ENCODE measurements around the gene TSPAN14. TPM values are rescaled to one million over a fixed set of nuclear protein-coding genes. Genes with fewer than 3 reads are reported as not detected.

TSPAN14 gene
- total RNA-seq, 1 donor from 2014 or later = 88.0 TPM

DNA sequence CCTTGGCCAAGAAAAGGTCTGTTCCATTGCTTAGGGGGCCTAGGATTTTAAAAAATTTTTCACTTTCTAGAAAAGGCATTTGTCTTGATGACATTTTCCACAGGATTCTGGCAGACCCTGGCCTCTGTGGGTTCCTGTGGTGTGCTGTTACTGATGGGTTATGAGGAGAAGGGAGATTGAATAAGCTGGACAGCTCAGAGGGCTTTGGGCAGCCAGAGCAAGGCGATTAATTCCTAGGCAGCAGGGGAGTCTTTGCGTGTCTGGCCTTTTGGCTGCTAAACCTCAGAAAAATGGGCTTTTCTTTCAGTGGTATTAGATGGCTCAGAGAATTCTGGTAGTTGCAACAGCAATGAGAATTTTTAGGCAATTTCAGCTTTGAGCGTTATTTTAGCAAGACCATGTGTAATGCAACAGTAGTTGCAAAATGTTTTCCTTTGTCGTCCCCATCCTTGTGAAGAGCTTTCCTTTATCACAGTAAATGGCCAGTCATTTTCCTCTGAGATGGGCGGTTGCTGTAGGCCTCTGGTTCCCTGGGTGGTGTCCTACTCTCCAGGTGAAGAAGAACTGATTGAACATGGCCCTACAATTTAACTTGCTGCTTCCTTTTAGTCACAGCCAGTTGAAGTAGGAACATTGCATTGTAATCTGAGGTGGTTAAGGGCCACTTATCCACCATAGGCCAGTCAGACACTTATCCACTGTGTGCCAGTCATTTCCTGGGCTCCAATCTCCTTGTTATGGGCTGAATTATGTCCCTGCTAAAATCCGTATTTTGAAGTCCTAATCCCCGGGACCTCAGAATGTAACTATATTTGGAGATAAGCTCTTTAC is 126.7 kb downstream of the TSPAN14 start:
- no peak for DNase-seq (ENCODE audit: low read depth, low spot score)

DNA sequence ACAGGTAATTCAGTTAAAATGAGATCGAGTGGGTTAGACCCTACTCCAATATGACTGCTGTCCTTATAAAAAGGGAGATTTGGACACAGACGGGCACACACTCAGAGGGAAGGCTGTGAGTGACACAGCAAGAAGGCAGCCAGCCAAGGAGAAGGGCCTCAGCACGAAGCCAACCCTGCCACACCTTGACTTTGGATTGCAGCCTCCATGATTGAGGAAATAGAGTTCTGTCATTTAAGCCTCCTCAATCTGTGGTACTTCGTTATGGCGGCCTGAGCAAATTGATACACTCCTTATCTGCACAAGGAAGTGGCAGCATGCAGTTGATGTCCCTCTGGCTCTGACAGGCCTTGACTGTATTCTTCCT is 127.3 kb downstream of the TSPAN14 start:
- DNase-seq (ENCODE audit: low read depth, low spot score) = no peak

DNA sequence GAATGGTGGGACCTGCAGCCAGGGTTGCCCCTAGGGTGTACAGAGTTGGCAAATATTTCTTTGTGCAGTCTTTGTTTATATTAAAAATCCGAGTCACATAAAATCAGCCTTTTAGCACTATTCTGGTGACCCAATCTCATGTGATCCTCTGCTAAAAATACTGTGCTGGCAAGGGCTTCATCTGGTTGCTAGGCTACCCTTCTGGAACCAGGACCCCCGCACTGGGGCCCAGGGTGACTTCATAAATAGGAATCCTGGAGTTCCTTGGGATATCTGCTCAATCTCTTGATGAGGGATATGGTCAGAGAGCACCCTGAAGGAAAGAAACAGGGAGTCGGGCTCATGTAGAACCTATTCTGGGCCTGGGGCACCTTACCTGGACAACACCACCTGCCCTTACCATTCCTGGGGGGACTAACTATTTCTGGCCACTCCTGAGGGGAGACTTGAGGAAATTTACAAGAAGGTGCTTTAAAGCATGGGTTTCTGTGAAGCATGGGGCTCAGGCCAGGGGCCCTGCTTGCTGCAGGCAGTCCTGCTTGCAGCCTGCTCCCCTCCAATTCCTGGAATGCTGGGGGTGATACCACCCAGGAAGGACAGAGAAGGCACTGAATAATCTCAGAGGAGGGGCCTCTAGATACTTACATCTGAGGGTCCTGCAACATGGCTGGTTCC is 128.3 kb downstream of the TSPAN14 start:
- no peak for DNase-seq (ENCODE audit: low read depth, low spot score)

Other genes with a start within 250 kb of the TSPAN14 start
- 35.8 and 41.9 TPM in 2 replicates for gene ANXA11, start 248.8 kb upstream of the TSPAN14 start, total RNA-seq
- not detected in 2 replicates for gene MAT1A, start 164.7 kb upstream of the TSPAN14 start, total RNA-seq
- not detected in 2 replicates for gene DYDC1, start 97.6 kb upstream of the TSPAN14 start, total RNA-seq
- gene DYDC2, start 97.5 kb upstream of the TSPAN14 start, total RNA-seq = not detected in 2 replicates
- 87.0 and 219 TPM in 2 replicates for gene PRXL2A, start 45.8 kb upstream of the TSPAN14 start, total RNA-seq
- gene SH2D4B, start 83.6 kb downstream of the TSPAN14 start, total RNA-seq = under 0.01 TPM in 1 of 2 replicates, not detected in the other